GM12873 (cell line): ENCODE data around the gene SH3BGRL2.

Experiments used
- CTCF ChIP-seq: IDR thresholded peaks from 2 replicates; pipeline ENCODE4 v1.5.1; 2012; ENCODE audit warnings: low read depth, mild to moderate bottlenecking, moderate library complexity, low read length, control low read depth; ENCODE audit not compliant: insufficient read depth; ENCODE audit errors: missing control alignments

The SH3BGRL2 gene

DNA sequence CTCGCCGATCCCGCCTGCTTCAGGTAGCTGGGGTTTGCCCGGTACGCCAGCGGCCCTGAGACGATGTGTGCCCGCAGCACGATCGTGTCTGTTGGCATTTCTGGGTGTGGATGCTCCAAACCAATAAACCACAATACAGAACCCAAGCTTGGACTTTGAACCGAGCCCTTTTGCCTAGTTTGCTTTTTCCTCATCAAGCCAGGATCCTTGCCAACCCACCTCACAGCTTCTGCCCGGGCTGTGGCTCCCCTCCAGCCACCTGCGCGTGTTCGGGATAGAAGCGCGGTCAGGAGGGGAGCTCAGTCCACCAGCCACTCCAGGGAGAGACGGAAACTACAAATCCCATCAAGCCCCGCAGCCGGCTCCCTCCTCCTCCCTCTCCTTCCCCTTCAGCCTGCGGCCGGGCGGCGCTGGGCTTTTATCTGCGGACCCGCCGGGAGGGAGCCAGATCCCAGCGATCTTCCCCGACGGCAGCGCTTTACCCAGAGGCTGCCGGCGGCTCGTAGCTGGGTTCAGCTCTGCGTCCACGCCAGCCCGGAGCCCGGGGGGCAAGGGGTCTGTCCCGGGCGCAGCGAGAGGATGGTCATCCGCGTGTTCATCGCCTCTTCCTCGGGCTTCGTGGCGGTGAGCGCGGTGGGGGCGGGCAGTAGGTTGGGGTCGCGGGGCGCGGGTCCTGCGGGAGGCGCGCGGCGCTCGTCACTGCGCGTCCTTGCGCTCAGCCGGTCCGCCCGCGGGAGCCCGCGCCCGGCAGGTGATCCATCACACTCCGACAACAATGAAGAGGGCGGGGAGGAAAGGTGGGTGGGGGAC lies at the start of gene SH3BGRL2:
SH3BGRL2 (plus strand) TSS at position 447 of the 810 bp plus-strand sequence; CDS start at position 580, 133 bp downstream.
- TF ChIP-seq CTCF: no peak

DNA sequence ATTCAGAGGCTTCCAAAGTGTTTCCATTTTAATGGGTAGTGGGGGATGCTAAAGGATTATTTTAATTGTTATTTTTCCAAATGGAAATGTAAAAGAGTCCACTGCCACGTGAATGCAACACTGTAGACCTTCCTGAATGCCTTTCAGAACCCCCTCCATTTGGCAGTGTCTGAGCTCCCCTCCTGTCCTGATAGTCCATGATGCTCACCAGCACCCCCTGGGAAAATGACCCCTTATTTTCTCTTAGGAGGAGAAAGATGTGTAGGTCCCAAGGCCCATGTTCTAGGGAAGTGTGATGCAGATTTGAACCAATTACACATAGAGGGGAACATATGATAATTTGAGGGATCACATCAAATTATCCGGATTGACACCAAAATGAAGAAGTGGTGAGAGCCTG lies 46.8 kb upstream of the SH3BGRL2 start:
- TF ChIP-seq CTCF: no peak

DNA sequence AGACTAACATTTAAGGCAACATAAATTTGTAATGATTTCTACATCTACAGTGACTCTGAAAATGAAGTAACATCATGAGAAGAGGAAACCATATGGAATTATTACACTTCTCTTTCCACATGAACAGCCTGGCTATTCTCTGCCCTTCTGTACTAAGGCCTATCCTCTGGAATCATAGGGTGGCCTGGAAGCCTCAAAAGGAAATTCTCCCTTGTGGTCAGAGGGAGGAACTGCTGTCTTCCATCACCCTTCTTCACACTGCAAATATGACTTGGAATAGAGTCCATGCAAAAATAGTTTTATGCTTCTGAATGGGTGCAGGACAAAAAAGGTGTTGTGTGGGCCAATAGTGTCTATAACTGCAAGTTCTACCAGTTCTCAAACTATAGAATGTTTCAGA lies 44.6 kb upstream of the SH3BGRL2 start:
- peak; percentile 55 for TF ChIP-seq CTCF

DNA sequence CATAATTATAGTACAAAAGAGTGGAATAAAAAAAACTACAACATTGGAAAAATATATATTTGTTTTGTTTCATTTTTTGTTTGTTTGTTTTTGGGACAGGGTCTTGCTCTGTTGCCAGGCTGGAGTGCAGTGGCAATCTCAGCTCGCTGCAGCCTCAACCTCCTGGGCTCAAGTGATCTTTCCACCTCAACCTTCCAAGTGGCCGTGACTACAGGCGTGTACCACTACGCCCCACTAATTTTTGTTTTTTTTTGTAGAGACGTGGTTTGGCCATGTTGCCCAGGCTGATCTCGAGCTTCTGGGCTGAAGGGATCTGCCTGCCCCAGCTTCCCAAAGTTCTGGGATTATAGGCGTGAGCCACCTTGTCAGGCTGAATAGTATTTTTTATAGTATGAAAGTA lies 41.4 kb upstream of the SH3BGRL2 start:
- no peak for TF ChIP-seq CTCF

GRCh38 chr6:79597155-79597554 lies 34.0 kb upstream of the SH3BGRL2 start:
- TF ChIP-seq CTCF: no peak

GRCh38 chr6:79598012-79598411 lies 33.1 kb upstream of the SH3BGRL2 start:
- TF ChIP-seq CTCF: no peak

DNA sequence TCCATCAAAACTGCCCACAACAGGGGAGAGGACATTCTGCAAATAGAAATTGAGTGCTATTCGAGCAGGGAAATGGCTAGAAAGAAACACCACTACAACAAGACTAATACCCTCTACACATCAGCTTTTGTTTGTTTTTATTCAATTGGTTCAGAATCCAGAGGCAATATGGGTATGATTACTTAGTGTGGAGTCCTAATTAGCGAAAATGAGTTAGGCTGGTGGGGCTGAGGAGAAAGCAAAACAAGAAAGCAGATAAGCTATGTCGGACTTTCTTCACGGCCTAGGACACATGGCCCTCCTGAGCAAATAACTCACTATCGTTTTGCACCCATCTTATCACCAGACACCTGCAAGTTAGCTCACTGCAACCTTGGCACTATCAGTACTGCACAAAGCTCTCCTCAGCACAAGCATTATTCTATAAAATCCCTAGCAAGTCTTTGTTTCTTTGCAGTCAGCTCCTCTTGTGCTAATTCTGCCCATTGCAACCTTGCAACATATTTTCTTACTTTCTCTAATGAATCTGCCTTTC lies 31.3 kb upstream of the SH3BGRL2 start:
- TF ChIP-seq CTCF: no peak
